CD1c-positive myeloid dendritic cell (primary cell): Measurements from ENCODE around the gene SLC24A3.

Experiments
- DNase-seq: peaks from one replicate; pipeline ENCODE4 v3.0.0-alpha.2; 2016; ENCODE audit errors: extremely low spot score

The SLC24A3 gene

DNA sequence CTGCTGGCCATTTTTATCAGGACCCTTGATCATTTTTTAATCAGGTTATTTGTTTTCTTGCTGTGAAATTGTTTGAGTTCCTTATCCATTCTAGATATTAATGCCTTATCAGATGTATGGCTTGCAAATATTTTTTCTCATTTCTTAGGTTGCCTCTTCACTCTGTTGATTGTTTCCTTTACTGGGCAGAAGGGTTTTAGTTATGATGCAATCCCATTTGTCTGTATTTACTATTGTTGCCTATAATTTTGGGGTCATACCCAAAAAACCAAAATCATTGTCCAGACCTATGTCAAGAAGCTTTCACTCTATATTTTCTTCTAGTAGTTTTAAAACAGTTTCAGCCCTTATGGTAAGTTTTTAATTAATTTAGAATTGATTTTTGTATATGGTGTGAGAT is 172.5 kb downstream of the SLC24A3 start:
- no peak for DNase-seq

DNA sequence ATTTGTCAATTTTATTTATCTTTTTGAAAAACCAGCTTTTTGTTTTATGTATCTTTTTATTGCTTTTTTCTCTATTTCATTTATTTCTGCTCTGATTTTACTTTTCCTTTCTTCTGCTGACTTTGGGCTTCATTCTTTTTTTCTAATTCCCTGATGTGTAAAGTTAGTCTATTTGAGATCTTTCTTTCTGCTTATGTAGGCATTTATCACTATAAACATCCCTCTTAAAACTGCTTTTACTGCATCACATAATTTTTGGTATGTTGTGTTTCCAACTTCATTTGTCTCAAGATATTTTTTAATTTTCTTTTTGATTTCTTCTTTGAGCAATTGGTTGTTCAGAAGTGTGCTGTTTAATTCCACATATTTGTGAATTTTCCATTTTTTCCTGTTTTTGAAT is 174.8 kb downstream of the SLC24A3 start:
- no peak for DNase-seq

DNA sequence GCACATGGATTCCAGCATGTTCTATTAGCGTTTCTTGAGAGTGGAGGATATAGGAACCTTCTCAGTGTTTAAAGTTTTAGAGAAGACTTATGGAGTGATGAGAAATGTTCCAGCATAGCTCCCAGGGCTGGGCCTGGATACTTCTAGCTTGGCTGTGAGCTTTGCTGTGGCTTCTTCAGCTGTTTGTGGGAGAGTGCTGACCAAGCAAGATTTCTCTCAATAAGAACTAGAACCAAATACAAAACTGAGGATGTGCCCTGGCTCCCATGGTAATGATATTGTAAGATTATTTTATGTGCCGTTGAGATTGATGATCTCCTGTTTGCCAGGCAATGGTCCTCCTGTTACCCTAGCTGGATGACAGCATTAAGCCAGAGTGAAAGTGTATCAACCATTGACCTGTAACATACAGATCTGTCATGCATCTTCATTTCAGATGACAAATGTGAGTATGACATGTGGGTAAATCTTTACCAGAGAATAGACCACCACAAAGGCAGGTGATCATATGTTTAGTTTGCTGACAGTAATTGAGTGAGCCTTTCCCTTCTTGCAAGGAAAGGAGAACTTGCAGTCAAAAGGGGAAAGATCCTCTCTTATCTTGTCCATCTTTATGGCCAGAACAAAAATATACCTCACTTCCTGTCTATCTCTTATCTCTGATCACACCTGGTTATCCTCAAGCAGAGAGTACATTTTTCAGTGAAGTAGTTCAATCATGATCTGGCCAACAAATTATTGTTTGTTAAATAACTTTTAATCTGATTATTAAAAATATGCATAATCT is 180.1 kb downstream of the SLC24A3 start:
- no peak for DNase-seq

DNA sequence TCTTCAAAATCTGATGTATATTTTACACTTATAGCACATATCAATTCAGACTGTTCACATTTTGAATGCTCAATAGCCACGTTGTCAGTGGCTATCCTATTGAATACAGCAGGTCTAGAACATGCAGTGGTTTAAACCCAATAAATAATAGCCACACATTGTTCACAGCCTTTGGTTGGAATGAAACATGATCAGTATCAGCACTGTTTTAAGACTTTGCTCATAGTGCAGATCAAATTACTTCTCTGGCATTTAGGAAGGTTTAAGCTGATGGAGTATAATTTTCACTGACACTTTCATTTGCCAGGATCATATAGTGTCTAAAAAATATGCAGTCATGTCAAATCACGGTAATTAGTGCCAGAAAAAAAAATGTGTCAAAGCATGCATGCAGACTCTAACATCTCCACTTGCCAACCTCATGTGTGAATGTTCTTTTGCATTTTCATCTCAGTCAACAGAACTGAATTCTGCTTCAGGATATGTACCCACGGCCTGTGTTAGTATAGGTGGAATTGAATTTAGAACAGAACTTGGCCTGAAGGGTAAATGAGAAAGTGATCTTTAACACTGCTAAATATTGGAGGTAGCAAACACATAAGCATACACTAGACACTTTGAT is 184.1 kb downstream of the SLC24A3 start:
- no peak for DNase-seq

GRCh38 chr20:19397226-19397625 is 184.8 kb downstream of the SLC24A3 start:
- no peak for DNase-seq

- no peak for DNase-seq
Observed at GRCh38 chr20:19397666-19398065, 185.2 kb downstream of the SLC24A3 start.

- DNase-seq: no peak
Observed at GRCh38 chr20:19401096-19401495, 188.7 kb downstream of the SLC24A3 start.

GRCh38 chr20:19403549-19403948 is 191.1 kb downstream of the SLC24A3 start:
- DNase-seq: no peak

DNA sequence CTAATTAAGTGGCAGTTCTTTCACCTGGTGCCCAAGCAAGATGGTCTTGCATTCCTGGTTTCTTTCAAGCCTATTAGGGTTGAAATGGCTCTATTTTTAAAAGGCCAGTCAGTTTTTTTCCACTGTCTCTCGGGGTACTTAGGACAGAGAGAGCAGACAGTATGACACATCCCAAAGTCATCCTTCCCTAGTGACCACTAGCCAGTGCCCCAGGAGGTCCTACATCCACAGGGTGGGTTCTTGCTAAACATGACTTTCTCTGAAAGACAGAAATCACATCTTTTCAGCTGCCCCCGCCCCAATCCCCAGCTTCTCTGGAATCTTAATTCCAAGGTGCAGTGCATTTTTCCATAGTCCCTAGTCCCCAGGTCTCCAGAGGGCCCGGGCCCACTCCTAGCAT is 192.4 kb downstream of the SLC24A3 start:
- no peak for DNase-seq

DNA sequence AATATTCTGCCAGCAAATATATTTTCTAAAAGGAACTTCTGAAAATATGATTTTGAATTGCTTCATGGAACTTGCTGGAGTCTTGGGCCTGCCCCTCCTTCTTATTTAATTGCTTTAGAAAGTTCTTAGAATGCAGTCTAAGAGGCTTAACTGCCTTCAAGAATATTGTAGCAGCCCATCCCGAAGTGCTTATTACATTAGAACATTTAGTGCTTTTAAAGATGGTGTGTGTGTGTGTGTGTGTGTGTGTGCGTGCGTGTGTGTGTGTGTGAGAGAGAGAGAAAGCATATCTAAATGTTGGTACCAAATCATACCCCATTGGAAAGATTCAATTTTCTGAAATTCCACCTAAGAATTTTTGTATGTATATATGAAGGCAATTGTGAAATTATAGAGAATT is 193.5 kb downstream of the SLC24A3 start:
- DNase-seq: no peak

- DNase-seq: no peak
Observed at GRCh38 chr20:19406381-19406780, 193.9 kb downstream of the SLC24A3 start.

GRCh38 chr20:19407196-19407595 is 194.8 kb downstream of the SLC24A3 start:
- no peak for DNase-seq

DNA sequence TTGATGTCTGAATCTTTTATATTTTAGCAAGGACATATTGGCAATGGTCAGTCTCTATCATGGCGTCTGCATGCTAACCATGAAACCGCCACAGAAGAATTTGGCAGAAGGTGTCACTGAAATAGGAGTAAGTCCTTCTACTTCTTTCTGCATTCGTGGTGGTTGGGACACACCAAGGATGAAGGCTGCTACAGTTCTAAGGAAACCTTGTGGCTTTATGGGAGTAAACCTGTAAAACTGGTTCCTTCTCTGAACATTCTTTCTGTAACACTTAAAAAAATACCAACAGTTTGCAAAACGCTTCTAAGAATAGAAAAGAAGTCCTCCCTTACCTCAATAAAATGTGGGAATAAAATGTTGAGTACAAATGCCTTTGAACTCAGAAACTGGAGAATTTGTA is 195.3 kb downstream of the SLC24A3 start:
- no peak for DNase-seq

GRCh38 chr20:19408971-19409370 is 196.5 kb downstream of the SLC24A3 start:
- no peak for DNase-seq

GRCh38 chr20:19411811-19412210 is 199.4 kb downstream of the SLC24A3 start:
- no peak for DNase-seq

DNA sequence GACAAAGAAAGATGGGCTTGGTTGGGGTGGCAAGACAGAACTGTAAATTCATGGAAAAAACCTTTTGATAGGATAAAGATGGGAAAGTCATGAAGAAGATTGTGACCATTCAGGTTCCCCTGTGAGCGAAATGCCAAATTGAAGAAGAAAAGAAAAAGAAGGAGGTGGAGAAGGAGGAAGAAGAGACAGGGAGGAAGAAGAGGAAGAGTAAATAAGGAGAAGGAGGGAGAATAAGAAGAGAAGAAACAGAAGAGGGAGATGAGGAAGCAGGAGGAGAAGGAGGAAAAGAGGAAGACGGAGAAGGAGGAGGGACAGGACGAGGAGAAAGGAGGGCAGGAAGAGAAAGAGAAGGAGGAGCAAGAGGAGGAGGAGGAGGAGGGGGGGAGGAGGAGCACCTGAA is 199.8 kb downstream of the SLC24A3 start:
- no peak for DNase-seq

DNA sequence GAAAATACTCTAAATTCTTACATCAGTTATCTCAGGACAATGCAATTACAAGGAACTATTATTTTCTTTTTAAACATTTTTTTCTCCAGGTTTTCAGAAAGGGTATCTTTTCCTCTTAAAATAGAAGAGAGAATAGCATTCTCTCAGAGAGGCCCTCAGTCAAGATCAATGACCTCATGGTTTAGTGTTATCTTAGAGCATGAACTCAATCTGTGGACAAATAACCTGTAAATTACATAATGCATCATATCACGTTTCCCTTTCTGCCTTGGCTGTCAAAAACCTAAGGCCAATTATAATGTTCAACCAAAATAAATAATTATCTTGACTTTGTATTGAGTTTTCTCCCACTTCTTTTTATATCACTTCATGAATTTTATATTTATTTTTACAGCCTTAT is 202.2 kb downstream of the SLC24A3 start:
- DNase-seq: no peak

- no peak for DNase-seq
Observed at GRCh38 chr20:19415786-19416185, 203.3 kb downstream of the SLC24A3 start.

DNA sequence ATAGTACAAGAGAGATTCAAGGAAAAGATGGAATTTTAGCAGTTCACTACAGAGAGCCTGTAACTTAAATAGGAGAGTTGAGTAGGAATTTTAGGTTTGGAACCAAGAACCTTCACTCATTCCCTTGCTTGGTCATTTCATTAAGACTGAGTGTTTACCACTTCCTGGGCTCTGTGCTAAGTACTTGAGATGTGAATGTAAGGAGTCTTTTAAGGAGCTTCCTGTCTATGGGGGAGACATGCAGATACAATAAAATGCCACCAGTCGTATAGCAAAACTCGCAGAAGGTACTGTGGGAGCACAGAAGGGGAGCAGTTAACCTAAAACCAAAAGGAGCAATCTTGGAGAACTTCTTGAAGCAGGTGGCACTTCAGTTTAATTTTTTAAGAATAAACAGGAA is 204.2 kb downstream of the SLC24A3 start:
- DNase-seq: no peak

GRCh38 chr20:19419396-19419795 is 207.0 kb downstream of the SLC24A3 start:
- no peak for DNase-seq

DNA sequence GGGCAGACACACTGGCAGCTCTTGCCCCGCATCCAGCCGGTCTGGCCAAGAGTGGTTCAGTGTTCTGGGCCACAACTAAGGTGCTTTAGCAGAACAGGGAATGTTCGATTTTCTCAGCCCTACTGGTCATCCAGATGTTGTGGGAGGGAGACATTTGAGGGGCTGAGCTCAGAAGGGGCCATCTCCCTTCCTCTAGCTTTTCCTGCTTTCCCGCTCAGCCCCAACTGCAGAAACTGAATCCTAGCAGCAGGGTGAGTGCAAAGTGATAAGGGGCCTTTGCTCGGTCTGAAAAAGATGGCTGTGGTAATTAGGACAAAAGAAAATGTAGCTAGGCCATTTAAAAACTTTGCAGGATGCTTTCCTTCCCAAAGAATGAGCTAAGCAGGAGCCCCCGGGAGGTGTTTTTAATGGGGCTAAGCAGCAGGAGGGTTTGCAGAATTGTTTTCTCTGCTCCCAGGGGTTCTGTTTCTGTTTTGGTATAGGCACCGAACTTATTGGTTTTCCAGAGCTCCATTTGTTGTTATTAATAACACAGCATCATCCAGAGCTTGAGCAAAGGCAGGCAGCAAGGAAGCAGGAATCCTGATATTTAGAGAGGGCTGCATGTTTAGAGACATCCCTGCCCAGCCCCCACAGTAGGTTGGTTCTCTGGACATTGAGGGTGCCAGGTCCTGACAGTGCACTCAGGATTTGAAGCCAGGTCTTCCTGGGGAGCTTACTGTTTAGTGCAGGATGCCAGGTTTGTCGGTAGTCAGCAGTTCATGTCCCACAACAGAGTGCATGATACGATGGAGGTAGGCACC is 210.9 kb downstream of the SLC24A3 start:
- DNase-seq: no peak

- DNase-seq: no peak
Observed at GRCh38 chr20:19423900-19424620, 211.6 kb downstream of the SLC24A3 start.
